ENCODE measurements around the gene URGCP. TPM values are rescaled to one million over a fixed set of nuclear protein-coding genes. Genes with fewer than 3 reads are reported as not detected.
"Not testable (repeated sequence)": the region's sequence is repeated elsewhere in the genome, so short reads cannot be mapped to it uniquely, and the experiment has no call there.

Gene URGCP
- total RNA-seq, 3 donors from 2014 or later: 51.0 to 64.8 (median 60.4) TPM

- no peak for DNase-seq
- Histone ChIP-seq H3K9me3 (no peaks in the 10 kb centered on the region), H3K4me3 (no peak overlapping the region), H3K36me3 (ENCODE audit: low read depth) (no peaks in the 10 kb centered on the region), H3K4me1 (ENCODE audit: low read depth) (no peaks in the 10 kb centered on the region)
- no peak for ATAC-seq
- TF ChIP-seq CTCF (IDR thresholded peaks at IDR 0.05): no peak
- intact Hi-C loops (cut with DNase I, micrococcal nuclease): no loop called here
These were observed 61.7 kb downstream of the URGCP start for GRCh38 chr7:43844662-43845061.

- intact Hi-C loops (cut with DNase I, micrococcal nuclease): no loop called here
- DNase-seq: no peak
- no peaks in the 10 kb centered on the region for H3K9me3 ChIP-seq
- no peaks in the 10 kb centered on the region for H3K4me1 ChIP-seq (ENCODE audit: low read depth)
- no peak for TF ChIP-seq CTCF (IDR thresholded peaks at IDR 0.05)
- H3K36me3 ChIP-seq (ENCODE audit: low read depth): no peaks in the 10 kb centered on the region
- H3K4me3 ChIP-seq: no peak overlapping the region
- ATAC-seq: no peak
These were observed 62.1 kb downstream of the URGCP start for GRCh38 chr7:43844257-43844656.

- Histone ChIP-seq H3K9me3 (no peaks in the 10 kb centered on the region), H3K36me3 (ENCODE audit: low read depth) (no peaks in the 10 kb centered on the region), H3K4me3 (no peak overlapping the region), H3K4me1 (ENCODE audit: low read depth) (no peaks in the 10 kb centered on the region)
- intact Hi-C loops (cut with DNase I, micrococcal nuclease): no loop called here
- TF ChIP-seq CTCF (IDR thresholded peaks at IDR 0.05): no peak
- DNase-seq: no peak
- ATAC-seq: no peak
These were observed 63.1 kb downstream of the URGCP start for GRCh38 chr7:43843296-43843695.

GRCh38 chr7:43838201-43838658 lies 68.2 kb downstream of the URGCP start:
- Histone ChIP-seq H3K9me3 (no peaks in the 10 kb centered on the region), H3K36me3 (ENCODE audit: low read depth) (no peaks in the 10 kb centered on the region), H3K4me3 (no peak overlapping the region), H3K4me1 (ENCODE audit: low read depth) (no peaks in the 10 kb centered on the region)
- DNase-seq: no peak
- intact Hi-C loops (cut with DNase I, micrococcal nuclease): loop anchor here (5.0 to 10.0 kb wide), 3 partner anchors 113 to 256 kb away; partner anchors contain the start of genes COA1 (in 2 of the 2) and STK17A (in 2 of the 2)
- no peak for TF ChIP-seq CTCF (IDR thresholded peaks at IDR 0.05)
- ATAC-seq: no peak

- no peaks in the 10 kb centered on the region for H3K4me1 ChIP-seq (ENCODE audit: low read depth)
- no peak overlapping the region for H3K4me3 ChIP-seq
- intact Hi-C loops (cut with DNase I, micrococcal nuclease): loop anchor here (5.0 to 10.0 kb wide), 3 partner anchors 110 to 252 kb away; partner anchors contain the start of genes COA1 (in 2 of the 2) and STK17A (in 2 of the 2)
- no peak for TF ChIP-seq CTCF (IDR thresholded peaks at IDR 0.05)
- no peaks in the 10 kb centered on the region for H3K36me3 ChIP-seq (ENCODE audit: low read depth)
- no peaks in the 10 kb centered on the region for H3K9me3 ChIP-seq
- DNase-seq: peak in 1 of 3 donors; percentile 18
- peak; percentile 60 for ATAC-seq
These were observed 71.7 kb downstream of the URGCP start for GRCh38 chr7:43834463-43835251.

GRCh38 chr7:43830917-43831316 lies 75.5 kb downstream of the URGCP start:
- H3K36me3 ChIP-seq (ENCODE audit: low read depth); H3K4me1 ChIP-seq (ENCODE audit: low read depth); DNase-seq; ATAC-seq; H3K4me3 ChIP-seq; H3K9me3 ChIP-seq: not testable (repeated sequence)
- intact Hi-C loops (cut with DNase I, micrococcal nuclease): loop anchor here (10.0 kb wide), 2 partner anchors 106 to 246 kb away; partner anchors contain the start of genes COA1 (in 2 of the 2) and STK17A (in 1 of the 2)
